Endothelial cell of umbilical vein (primary cell): ENCODE results near the gene ST13.

Experiments used
- CTCF ChIP-seq, 2 donors: IDR thresholded peaks; 1 replicate in 1 of 2; 2 replicates in 1 of 2; pipeline ENCODE4 v1.5.1; 2011; ENCODE audit warnings: low read length in 2 of 2, mild to moderate bottlenecking in 2 of 2, moderate library complexity in 2 of 2, control low read depth in 1 of 2, inconsistent platforms in 1 of 2, low read depth in 1 of 2; ENCODE audit not compliant: insufficient read depth in 1 of 2; ENCODE audit errors: extremely low read depth in 1 of 2
- EZH2 ChIP-seq: IDR thresholded peaks from 2 replicates; pipeline ENCODE4 v1.6.1; 2012; ENCODE audit warnings: borderline replicate concordance, low read depth, mild to moderate bottlenecking, moderate library complexity, low read length, inconsistent platforms; ENCODE audit not compliant: severe bottlenecking
- FOS ChIP-seq: IDR thresholded peaks from 2 replicates; pipeline ENCODE4 v1.6.1; 2011; ENCODE audit warnings: mild to moderate bottlenecking, low read length, moderate library complexity, borderline replicate concordance; ENCODE audit not compliant: insufficient read depth
- JUN ChIP-seq: IDR thresholded peaks from 2 replicates; pipeline ENCODE4 v1.6.1; 2011; ENCODE audit warnings: borderline replicate concordance, low read depth; ENCODE audit not compliant: insufficient read length, insufficient read depth
- MAX ChIP-seq: IDR thresholded peaks from 2 replicates; pipeline ENCODE4 v1.6.1; 2011; ENCODE audit not compliant: insufficient read depth, insufficient read length
- POLR2A ChIP-seq: IDR thresholded peaks from 2 replicates; pipeline ENCODE4 v1.6.1; 2012; ENCODE audit warnings: low read depth, mild to moderate bottlenecking, control low read depth, low read length
- POLR2AphosphoS5 ChIP-seq: IDR thresholded peaks from 2 replicates; pipeline ENCODE4 v1.6.1; 2012; ENCODE audit warnings: low read depth, mild to moderate bottlenecking, control low read depth, low read length, moderate library complexity; ENCODE audit not compliant: insufficient read depth

DNA sequence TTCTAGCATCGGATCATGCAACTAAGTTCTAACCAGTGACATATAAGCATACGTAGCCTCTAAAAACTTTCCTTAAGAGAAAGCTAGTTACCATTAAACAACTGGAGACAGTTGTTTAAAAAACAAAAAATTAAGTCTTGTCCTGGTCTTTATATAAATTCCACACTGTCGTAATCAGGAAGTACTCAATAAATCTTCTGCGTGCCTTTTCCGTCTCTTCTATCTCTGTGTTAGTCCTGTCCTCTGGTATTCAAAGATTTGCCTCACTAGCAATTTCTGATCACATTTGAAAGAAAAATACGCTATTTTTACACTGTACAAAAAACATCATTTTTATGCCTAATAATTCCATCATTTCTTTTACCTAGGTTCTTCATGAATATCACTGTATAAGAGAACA is 27.3 kb downstream of the ST13 start:
- TF ChIP-seq CTCF (IDR thresholded peaks at IDR 0.05; ENCODE audit: extremely low read depth in 1 of 2, insufficient read depth in 1 of 2, low read depth in 1 of 2, low read length in 2 of 2) (no peak), POLR2A (no peak), MAX (no peak), EZH2 (no peak), FOS (no peak), JUN (no peak), POLR2AphosphoS5 (no peak)
